ENCODE measurements around the gene MEI1. TPM values are rescaled to one million over a fixed set of nuclear protein-coding genes. Genes with fewer than 3 reads are reported as not detected.
"Not testable (repeated sequence)": the region's sequence is repeated elsewhere in the genome, so short reads cannot be mapped to it uniquely, and the experiment has no call there.

The MEI1 gene
- total RNA-seq, 1 donor from 2014 or later, result 1.5 TPM

DNA sequence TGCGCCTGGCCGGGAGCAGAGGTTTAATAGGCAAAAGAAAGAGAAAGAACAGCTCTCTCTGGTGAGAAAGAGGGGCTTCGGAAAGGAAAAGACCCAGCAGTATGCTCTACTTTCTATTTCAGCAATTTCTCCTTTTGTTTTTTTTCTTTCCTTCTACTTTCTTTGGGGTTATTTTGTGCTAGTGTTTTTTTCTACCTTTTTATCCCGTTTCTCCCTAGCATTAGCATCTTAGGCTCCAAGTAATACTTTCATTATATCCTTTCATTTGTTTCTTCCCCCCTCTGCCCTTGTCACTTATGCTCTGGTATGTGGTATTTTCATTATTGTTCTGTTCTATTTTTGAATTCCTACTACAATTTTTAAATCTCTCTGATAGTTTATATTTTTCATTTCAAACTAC, 15.1 kb upstream of the MEI1 start:
- Histone ChIP-seq H3K36me3 (ENCODE audit: control insufficient read depth, insufficient read depth, low read length) (no peaks in the 10 kb centered on the region), H3K27me3 (ENCODE audit: control insufficient read depth, insufficient read depth, low read length) (no peaks in the 10 kb centered on the region), H3K4me3 (ENCODE audit: low read depth, low read length) (no peak overlapping the region)
- TF ChIP-seq CTCF (IDR thresholded peaks at IDR 0.05; ENCODE audit: insufficient read depth, low read length, poor library complexity, severe bottlenecking), result no peak
- DNase-seq (ENCODE audit: low read depth), result no peak

- not testable (repeated sequence) for H3K36me3 ChIP-seq (ENCODE audit: control insufficient read depth, insufficient read depth, low read length); H3K4me3 ChIP-seq (ENCODE audit: low read depth, low read length); DNase-seq (ENCODE audit: low read depth); H3K27me3 ChIP-seq (ENCODE audit: control insufficient read depth, insufficient read depth, low read length)
These were observed 12.4 kb upstream of the MEI1 start for GRCh38 chr22:41686890-41687289.

GRCh38 chr22:41687901-41688364, 11.4 kb upstream of the MEI1 start:
- DNase-seq (ENCODE audit: low read depth), result no peak
- Histone ChIP-seq H3K27me3 (ENCODE audit: control insufficient read depth, insufficient read depth, low read length) (no peaks in the 10 kb centered on the region), H3K36me3 (ENCODE audit: control insufficient read depth, insufficient read depth, low read length) (no peaks in the 10 kb centered on the region), H3K4me3 (ENCODE audit: low read depth, low read length) (peak overlapping the region; percentile 90)
- TF ChIP-seq CTCF (IDR thresholded peaks at IDR 0.05; ENCODE audit: insufficient read depth, low read length, poor library complexity, severe bottlenecking), result no peak

DNA sequence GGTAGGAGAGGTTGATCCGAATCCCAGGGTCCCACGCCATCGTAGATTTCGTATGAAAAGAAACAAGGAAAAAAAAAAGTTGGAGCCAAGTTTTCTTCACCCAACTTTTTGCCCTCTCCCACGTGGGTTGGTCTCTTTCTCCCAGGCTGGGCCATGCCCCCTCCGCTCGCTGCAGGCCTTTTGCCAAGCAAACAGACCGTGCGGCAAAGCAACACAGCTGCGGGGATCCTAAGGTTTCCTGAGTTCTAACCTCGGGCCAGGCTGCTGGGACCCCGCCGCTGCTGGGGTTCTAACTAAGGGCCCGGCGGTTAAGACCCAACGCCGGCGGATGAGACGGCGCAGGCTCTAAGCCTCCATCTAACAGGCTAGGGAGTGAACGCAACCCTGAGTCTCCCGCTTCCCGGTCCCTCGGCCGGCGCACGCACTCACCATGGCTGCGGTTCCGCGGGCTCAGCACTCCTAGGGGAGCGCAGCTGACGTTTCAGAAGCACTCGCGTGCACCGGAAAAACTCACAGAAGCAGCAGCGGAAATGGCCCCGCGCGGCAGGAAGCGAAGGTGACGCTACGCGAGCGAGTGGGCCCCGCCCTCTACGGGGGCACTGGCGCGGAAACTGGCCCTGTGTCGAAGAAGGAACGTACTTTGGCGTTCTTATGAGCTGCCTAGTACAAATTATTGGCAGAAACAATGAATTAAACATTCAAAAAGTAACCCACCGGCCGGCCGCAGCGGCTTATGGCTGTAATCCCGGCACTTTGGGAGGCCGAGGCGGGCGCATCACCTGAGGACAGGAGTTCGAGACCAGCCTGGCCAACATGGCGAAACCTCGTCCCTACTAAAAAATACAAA, 10.7 kb upstream of the MEI1 start, which contains the start of gene SNU13:
SNU13 (minus strand) TSS at position 503 of the 847 bp plus-strand sequence; CDS start at position 432, 71 bp downstream.
- no peak for TF ChIP-seq CTCF (IDR thresholded peaks at IDR 0.05; ENCODE audit: insufficient read depth, low read length, poor library complexity, severe bottlenecking)
- peak; percentile 65 for DNase-seq (ENCODE audit: low read depth)
- peak within 1 kb of the TSS; percentile 90 for H3K4me3 ChIP-seq (ENCODE audit: low read depth, low read length)

DNA sequence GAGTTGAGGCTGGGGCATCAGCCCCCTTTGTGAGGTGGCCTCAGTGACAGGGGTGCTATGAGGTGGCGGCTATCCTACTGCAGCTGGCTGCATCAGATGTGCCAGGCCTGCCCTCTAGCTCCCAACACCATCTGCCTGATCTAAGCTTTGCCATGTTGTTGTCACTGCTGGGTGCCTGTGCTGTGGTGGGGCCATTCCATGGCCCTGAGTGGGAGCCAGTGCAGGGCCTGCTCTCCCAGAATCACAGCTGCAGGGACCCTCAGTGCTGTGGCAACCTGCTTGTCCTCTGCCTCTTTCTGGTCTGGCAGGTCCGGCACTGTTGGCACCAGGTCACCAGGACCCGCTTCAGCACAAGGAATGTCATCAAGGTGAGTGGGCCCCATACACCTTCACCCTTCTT, 8.8 kb upstream of the MEI1 start:
- Histone ChIP-seq H3K4me3 (ENCODE audit: low read depth, low read length) (no peak overlapping the region), H3K36me3 (ENCODE audit: control insufficient read depth, insufficient read depth, low read length) (peaks cover 1% of the 10 kb centered on the region)
- no peak for TF ChIP-seq CTCF (IDR thresholded peaks at IDR 0.05; ENCODE audit: insufficient read depth, low read length, poor library complexity, severe bottlenecking)

More for the DNA sequence above, 10.7 kb upstream of the MEI1 start, which contains the start of gene SNU13:
- H3K27me3 ChIP-seq (ENCODE audit: control insufficient read depth, insufficient read depth, low read length), result no peaks in the 10 kb centered on the region
- peaks cover under 1% of the 10 kb centered on the region for H3K36me3 ChIP-seq (ENCODE audit: control insufficient read depth, insufficient read depth, low read length)

DNA sequence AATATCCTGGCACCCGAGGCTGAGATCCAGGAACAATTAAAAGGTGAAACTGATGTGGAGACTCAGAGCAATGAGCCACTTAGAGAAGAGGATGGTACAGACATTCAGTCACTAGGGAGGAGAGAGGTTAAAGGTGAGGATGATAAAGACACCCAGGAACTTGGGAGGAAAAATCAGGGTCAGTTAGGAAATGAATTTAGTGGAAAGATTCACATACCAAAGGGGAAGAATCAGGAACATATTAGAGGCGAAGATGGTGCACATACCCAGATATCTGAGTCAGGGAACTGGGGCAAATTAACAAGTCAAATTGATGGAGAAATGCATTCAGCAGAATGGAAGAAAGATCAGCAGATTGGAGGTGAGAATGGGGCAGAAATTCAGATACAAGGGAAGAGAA, 4.1 kb upstream of the MEI1 start:
- Histone ChIP-seq H3K36me3 (ENCODE audit: control insufficient read depth, insufficient read depth, low read length) (peaks cover 1% of the 10 kb centered on the region), H3K27me3 (ENCODE audit: control insufficient read depth, insufficient read depth, low read length) (no peaks in the 10 kb centered on the region), H3K4me3 (ENCODE audit: low read depth, low read length) (no peak overlapping the region)
- DNase-seq (ENCODE audit: low read depth), result no peak
- TF ChIP-seq CTCF (IDR thresholded peaks at IDR 0.05; ENCODE audit: insufficient read depth, low read length, poor library complexity, severe bottlenecking), result no peak

More for the DNA sequence above, 8.8 kb upstream of the MEI1 start:
- no peak for DNase-seq (ENCODE audit: low read depth)
- no peaks in the 10 kb centered on the region for H3K27me3 ChIP-seq (ENCODE audit: control insufficient read depth, insufficient read depth, low read length)

Data from kidney epithelial cell (primary cell).